ENCODE measurements around the gene GMDS.

- no peak for TF ChIP-seq CTCF (IDR thresholded peaks at IDR 0.05)
- no peak for TF ChIP-seq EP300 (IDR thresholded peaks at IDR 0.05)
Observed at GRCh38 chr6:2224847-2225382, 20.5 kb downstream of the GMDS start.

Data from ovary (tissue), 3 donors.